CD4-positive, CD25-positive, alpha-beta regulatory T cell (primary cell): ENCODE measurements around the gene CILP2. TPM values are rescaled to one million over a fixed set of nuclear protein-coding genes. Genes with fewer than 3 reads are reported as not detected.

Source experiments
- ATAC-seq, 2 donors: fragments of 150-1000 bp; cut with Tn5 transposase; one replicate each; pipeline ENCODE4 v1.10.0; 2021; ENCODE audit warnings: low read depth in 2 of 2, moderate number of reproducible peaks in 2 of 2, moderate library complexity in 1 of 2
- DNase-seq, 3 donors: peaks; one replicate each; pipeline versions ENCODE4 v3.0.0 to v3.0.0-alpha.2; 2012 to 2022; ENCODE audit warnings: mixed read lengths in 1 of 3
- H3K27ac ChIP-seq: one replicate; pipeline ENCODE4 v1.7.0; 2013; ENCODE audit warnings: mild to moderate bottlenecking, low read length; ENCODE audit not compliant: insufficient read depth, poor library complexity, severe bottlenecking
- H3K27me3 ChIP-seq: one replicate; pipeline ENCODE4 v1.7.0; 2013; ENCODE audit warnings: low read length; ENCODE audit not compliant: control insufficient read depth, insufficient read depth
- H3K36me3 ChIP-seq: one replicate; pipeline ENCODE4 v1.7.0; 2013; ENCODE audit warnings: mild to moderate bottlenecking, low read length, moderate library complexity; ENCODE audit not compliant: control insufficient read depth, insufficient read depth
- H3K4me1 ChIP-seq: 2 replicates; pipeline ENCODE4 v1.7.0; 2013; ENCODE audit warnings: mild to moderate bottlenecking, low read length; ENCODE audit not compliant: insufficient read depth, control insufficient read depth, poor library complexity, severe bottlenecking
- H3K4me3 ChIP-seq: one replicate; pipeline ENCODE4 v1.7.0; 2013; ENCODE audit warnings: low read depth, mild to moderate bottlenecking, low read length, moderate library complexity
- H3K9me3 ChIP-seq, 2 experiments: 1 replicate in 1 of 2; 2 replicates in 1 of 2; pipeline ENCODE4 v1.7.0; 2013; ENCODE audit warnings: low read length in 2 of 2, mild to moderate bottlenecking in 1 of 2, moderate library complexity in 1 of 2; ENCODE audit not compliant: control insufficient read depth in 2 of 2
- H3K27ac Mint-ChIP-seq, 3 donors: one replicate each; pipeline ENCODE4 v1.8.0; 2020 to 2022; ENCODE audit warnings: mild to moderate bottlenecking in 3 of 3, mixed read lengths in 3 of 3, moderate library complexity in 2 of 3
- H3K27me3 Mint-ChIP-seq: one replicate; pipeline ENCODE4 v1.8.0; 2022; ENCODE audit warnings: mild to moderate bottlenecking, mixed read lengths
- H3K36me3 Mint-ChIP-seq: one replicate; pipeline ENCODE4 v1.8.0; 2020; ENCODE audit warnings: mixed read lengths
- H3K4me1 Mint-ChIP-seq, 4 donors: one replicate each; pipeline ENCODE4 v1.8.0; 2020 to 2022; ENCODE audit warnings: mixed read lengths in 4 of 4, mild to moderate bottlenecking in 1 of 4
- H3K4me3 Mint-ChIP-seq, 4 donors: one replicate each; pipeline ENCODE4 v1.8.0; 2020 to 2022; ENCODE audit warnings: mild to moderate bottlenecking in 4 of 4, mixed read lengths in 4 of 4, moderate library complexity in 3 of 4
- H3K9me3 Mint-ChIP-seq, 7 donors: one replicate each; pipeline ENCODE4 v1.8.0; 2020 to 2022; ENCODE audit warnings: mixed read lengths in 7 of 7, mild to moderate bottlenecking in 3 of 7, moderate library complexity in 2 of 7
- polyA plus RNA-seq, 4 donors: library from polyadenylated mRNA; unstranded; fragments of 300-500 nt; fragmentation: Illumina TruSeq; gene quantifications; one replicate each; pipeline ENCODE4 v1.2.3, GENCODE V29; 2021
- total RNA-seq: library from RNA; stranded (reverse); gene quantifications from one replicate; pipeline ENCODE4 v1.2.3, GENCODE V29; 2022

The CILP2 gene
- total and polyA plus RNA-seq, 5 donors from 2014 or later: 0.09 to 0.42 (median 0.31) TPM; not detected in 1

- H3K9me3 Mint-ChIP-seq: no peaks in the 10 kb centered on the region
- Histone ChIP-seq H3K9me3 (no peaks in the 10 kb centered on the region), H3K27ac (no peak overlapping the region), H3K4me1 (peaks cover 36% of the 10 kb centered on the region), H3K36me3 (peaks cover 43% of the 10 kb centered on the region), H3K27me3 (no peaks in the 10 kb centered on the region), H3K4me3 (no peak overlapping the region)
- H3K36me3 Mint-ChIP-seq: peaks cover 12% of the 10 kb centered on the region
- no peaks in the 10 kb centered on the region for H3K27me3 Mint-ChIP-seq
- H3K4me1 Mint-ChIP-seq: peaks cover 9 to 44% (median 23%) of the 10 kb centered on the region in 4 donors
- DNase-seq (no peak), ATAC-seq (no peak)
- H3K4me3 Mint-ChIP-seq: no peak overlapping the region
- H3K27ac Mint-ChIP-seq: no peak overlapping the region
Observed at GRCh38 chr19:19492026-19492610, 45.9 kb upstream of the CILP2 start.

- no peak overlapping the region for H3K27ac ChIP-seq
- no peak overlapping the region for H3K4me3 Mint-ChIP-seq
- no peaks in the 10 kb centered on the region for H3K9me3 ChIP-seq
- H3K9me3 Mint-ChIP-seq: no peaks in the 10 kb centered on the region
- peaks cover 17% of the 10 kb centered on the region for H3K4me1 ChIP-seq
- H3K27me3 Mint-ChIP-seq: no peaks in the 10 kb centered on the region
- no peak for DNase-seq
- no peak overlapping the region for H3K4me3 ChIP-seq
- peaks cover 10% of the 10 kb centered on the region for H3K36me3 Mint-ChIP-seq
- no peak for ATAC-seq
- H3K4me1 Mint-ChIP-seq: peaks cover 6 to 26% (median 17%) of the 10 kb centered on the region in 4 donors
- H3K36me3 ChIP-seq: peaks cover 58% of the 10 kb centered on the region
- H3K27me3 ChIP-seq: no peaks in the 10 kb centered on the region
- no peak overlapping the region for H3K27ac Mint-ChIP-seq
Observed at GRCh38 chr19:19493841-19494546, 44.1 kb upstream of the CILP2 start.

GRCh38 chr19:19495614-19496603 lies 42.2 kb upstream of the CILP2 start:
- Mint-ChIP-seq H3K4me1 (peaks cover 0 to 10% (median 3%) of the 10 kb centered on the region in 4 donors), H3K27ac (no peak overlapping the region), H3K4me3 (no peak overlapping the region), H3K9me3 (no peaks in the 10 kb centered on the region), H3K36me3 (peaks cover 15% of the 10 kb centered on the region), H3K27me3 (no peaks in the 10 kb centered on the region)
- Histone ChIP-seq H3K27ac (no peak overlapping the region), H3K27me3 (no peaks in the 10 kb centered on the region), H3K36me3 (peaks cover 77% of the 10 kb centered on the region), H3K4me1 (no peaks in the 10 kb centered on the region), H3K9me3 (no peaks in the 10 kb centered on the region), H3K4me3 (no peak overlapping the region)
- ATAC-seq (no peak), DNase-seq (no peak)

- Mint-ChIP-seq H3K27ac (no peak overlapping the region), H3K4me3 (no peak overlapping the region), H3K4me1 (peaks cover 0 to 10% (median 2%) of the 10 kb centered on the region in 4 donors), H3K27me3 (no peaks in the 10 kb centered on the region), H3K36me3 (peaks cover 23% of the 10 kb centered on the region), H3K9me3 (peaks cover 0 to 3% (median 0%) of the 10 kb centered on the region in 7 donors)
- Histone ChIP-seq H3K36me3 (peaks cover 85% of the 10 kb centered on the region), H3K4me3 (no peak overlapping the region), H3K9me3 (no peaks in the 10 kb centered on the region), H3K4me1 (no peaks in the 10 kb centered on the region), H3K27ac (no peak overlapping the region), H3K27me3 (no peaks in the 10 kb centered on the region)
- no peak for DNase-seq
- no peak for ATAC-seq
Observed at GRCh38 chr19:19498255-19498991, 39.6 kb upstream of the CILP2 start.

GRCh38 chr19:19499272-19499995 lies 38.6 kb upstream of the CILP2 start:
- H3K27ac Mint-ChIP-seq: peak overlapping the region in 1 of 3 donors; percentile 38
- Histone ChIP-seq H3K36me3 (peaks cover 86% of the 10 kb centered on the region), H3K27ac (no peak overlapping the region), H3K4me1 (no peaks in the 10 kb centered on the region), H3K9me3 (no peaks in the 10 kb centered on the region), H3K27me3 (no peaks in the 10 kb centered on the region), H3K4me3 (no peak overlapping the region)
- peaks cover 0 to 3% (median 0%) of the 10 kb centered on the region in 7 donors for H3K9me3 Mint-ChIP-seq
- DNase-seq (no peak), ATAC-seq (no peak)
- peaks cover 29% of the 10 kb centered on the region for H3K36me3 Mint-ChIP-seq
- H3K4me3 Mint-ChIP-seq: no peak overlapping the region
- no peaks in the 10 kb centered on the region for H3K27me3 Mint-ChIP-seq
- peaks cover 0 to 5% (median 2%) of the 10 kb centered on the region in 4 donors for H3K4me1 Mint-ChIP-seq

- no peak for ATAC-seq
- Histone ChIP-seq H3K27me3 (no peaks in the 10 kb centered on the region), H3K4me3 (no peak overlapping the region), H3K4me1 (no peaks in the 10 kb centered on the region), H3K9me3 (no peaks in the 10 kb centered on the region), H3K27ac (no peak overlapping the region), H3K36me3 (peaks cover 91% of the 10 kb centered on the region)
- peaks cover 0 to 3% (median 0%) of the 10 kb centered on the region in 7 donors for H3K9me3 Mint-ChIP-seq
- no peak overlapping the region for H3K4me3 Mint-ChIP-seq
- H3K27me3 Mint-ChIP-seq: no peaks in the 10 kb centered on the region
- peak overlapping the region in 1 of 3 donors; percentile 46 for H3K27ac Mint-ChIP-seq
- peaks cover 30% of the 10 kb centered on the region for H3K36me3 Mint-ChIP-seq
- H3K4me1 Mint-ChIP-seq: no peaks in the 10 kb centered on the region
- DNase-seq: no peak
Observed at GRCh38 chr19:19500975-19501644, 37.0 kb upstream of the CILP2 start.
